Measurements from ENCODE around the gene STX1B.
A peak's percentile ranks its signal among the peaks of the same experiment; 100 is the strongest.

STX1B gene

DNA sequence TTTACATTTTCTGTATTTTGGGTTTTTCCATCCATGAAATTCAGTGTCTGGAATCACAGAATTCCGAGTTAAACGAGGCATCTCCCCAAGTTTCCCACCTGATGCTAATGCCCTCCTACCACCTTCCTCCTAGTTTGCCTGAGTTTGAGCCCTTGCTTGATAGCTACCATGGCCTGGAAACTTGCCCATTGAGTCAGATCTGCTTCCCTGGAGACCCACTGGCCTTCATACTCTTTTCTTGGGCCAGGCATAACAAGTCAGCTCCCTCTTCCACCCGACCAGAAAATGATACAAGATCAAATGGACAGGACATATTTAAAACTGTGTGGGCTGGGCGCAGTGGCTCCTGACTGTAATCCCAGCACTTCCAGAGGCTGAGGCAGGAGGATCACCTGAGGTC, 42.6 kb downstream of the STX1B start:
- no peak overlapping the region for H3K27ac ChIP-seq (ENCODE audit: low read depth, low read length)
- no peak overlapping the region for H2AFZ ChIP-seq (ENCODE audit: insufficient read depth, low read length, poor library complexity)

DNA sequence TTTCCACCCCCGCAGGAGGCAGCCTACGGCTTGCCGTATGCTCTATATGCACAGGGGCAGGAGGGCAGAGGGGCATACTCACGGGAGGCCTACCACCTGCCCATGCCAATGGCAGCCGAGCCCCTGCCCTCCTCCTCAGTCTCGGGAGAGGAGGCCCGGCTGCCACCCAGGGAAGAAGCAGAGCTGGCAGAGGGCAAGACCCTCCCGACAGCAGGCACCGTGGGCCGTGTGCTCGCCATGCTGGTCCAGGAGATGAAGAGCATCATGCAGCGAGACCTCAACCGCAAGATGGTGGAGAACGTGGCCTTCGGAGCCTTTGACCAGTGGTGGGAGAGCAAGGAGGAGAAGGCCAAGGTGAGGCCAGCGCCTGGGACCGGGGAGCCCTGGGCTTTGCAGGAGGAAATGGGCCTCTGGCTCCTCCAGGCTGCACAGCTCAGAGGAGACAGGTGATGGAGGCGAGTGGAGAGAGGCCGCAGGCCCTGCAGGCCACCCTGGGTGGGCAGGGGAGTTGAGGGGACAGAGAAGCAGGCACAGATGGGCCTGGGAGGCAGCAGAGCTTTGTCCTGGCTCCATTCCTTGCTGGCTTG, 44.3 kb downstream of the STX1B start:
- no peaks in the 10 kb centered on the region for H3K79me1 ChIP-seq (ENCODE audit: low read length)
- H3K14ac ChIP-seq (ENCODE audit: low read length) = no peak overlapping the region
- H3K36me3 ChIP-seq (ENCODE audit: control insufficient read depth in 1 of 2, insufficient read depth in 2 of 2, low read length in 2 of 2) = peaks cover 79 to 80% of the 10 kb centered on the region in 2 experiments
- no peak overlapping the region for H3K18ac ChIP-seq (ENCODE audit: low read length)
- H3K4me1 ChIP-seq (ENCODE audit: control insufficient read depth in 1 of 2, insufficient read depth in 2 of 2, low read length in 2 of 2) = no peaks in the 10 kb centered on the region
- no peak overlapping the region for H4K8ac ChIP-seq (ENCODE audit: low read depth, low read length)
- no peaks in the 10 kb centered on the region for H3K9me3 ChIP-seq (ENCODE audit: insufficient read depth, low read depth, low read length)
- H2BK120ac ChIP-seq (ENCODE audit: insufficient read depth, low read length, poor library complexity) = no peak overlapping the region
- H3K27me3 ChIP-seq (ENCODE audit: insufficient read depth, low read length) = no peaks in the 10 kb centered on the region
- H3K9ac ChIP-seq (ENCODE audit: low read length) = peak overlapping the region; percentile 55
- H3K4me2 ChIP-seq (ENCODE audit: low read length) = no peak overlapping the region
- no peak overlapping the region for H4K12ac ChIP-seq (ENCODE audit: low read depth, low read length)
- H3K79me2 ChIP-seq (ENCODE audit: control insufficient read depth, insufficient read depth, low read length, poor library complexity) = no peaks in the 10 kb centered on the region
- no peak overlapping the region for H2AK5ac ChIP-seq (ENCODE audit: low read length)
- H3K4me3 ChIP-seq (ENCODE audit: low read depth, low read length) = peak overlapping the region; percentile 8
- H3K4ac ChIP-seq (ENCODE audit: low read depth, low read length) = no peak overlapping the region
- no CpG with 5 or more reads among the region's 19 CpGs for WGBS (ENCODE audit: extremely low coverage, insufficient coverage, insufficient read length)
- no peak overlapping the region for H3K23ac ChIP-seq (ENCODE audit: low read length)
- H2BK5ac ChIP-seq (ENCODE audit: low read depth, low read length, poor library complexity) = no peak overlapping the region
- no peak for DNase-seq
- no peak overlapping the region for H2BK12ac ChIP-seq (ENCODE audit: low read length)
- H2AFZ ChIP-seq (ENCODE audit: insufficient read depth, low read length, poor library complexity) = no peak overlapping the region
- no peak overlapping the region for H3K27ac ChIP-seq (ENCODE audit: low read depth, low read length)
- no peak overlapping the region for H4K91ac ChIP-seq (ENCODE audit: low read depth, low read length)

More for the DNA sequence above, 42.6 kb downstream of the STX1B start:
- no peak overlapping the region for H3K4ac ChIP-seq (ENCODE audit: low read depth, low read length)
- no peak overlapping the region for H2BK120ac ChIP-seq (ENCODE audit: insufficient read depth, low read length, poor library complexity)
- no peak overlapping the region for H3K9ac ChIP-seq (ENCODE audit: low read length)
- no peak overlapping the region for H4K8ac ChIP-seq (ENCODE audit: low read depth, low read length)
- DNase-seq = no peak
- no peak overlapping the region for H2BK5ac ChIP-seq (ENCODE audit: low read depth, low read length, poor library complexity)
- H3K14ac ChIP-seq (ENCODE audit: low read length) = no peak overlapping the region
- no peak overlapping the region for H3K4me2 ChIP-seq (ENCODE audit: low read length)
- no peaks in the 10 kb centered on the region for H3K79me2 ChIP-seq (ENCODE audit: control insufficient read depth, insufficient read depth, low read length, poor library complexity)
- H2BK12ac ChIP-seq (ENCODE audit: low read length) = no peak overlapping the region
- H3K4me3 ChIP-seq (ENCODE audit: low read depth, low read length) = no peak overlapping the region
- WGBS (ENCODE audit: extremely low coverage, insufficient coverage, insufficient read length) = no CpG with 5 or more reads among the region's 4 CpGs
- H3K4me1 ChIP-seq (ENCODE audit: control insufficient read depth in 1 of 2, insufficient read depth in 2 of 2, low read length in 2 of 2) = no peaks in the 10 kb centered on the region
- no peak overlapping the region for H2AK5ac ChIP-seq (ENCODE audit: low read length)
- no peaks in the 10 kb centered on the region for H3K27me3 ChIP-seq (ENCODE audit: insufficient read depth, low read length)
- H4K91ac ChIP-seq (ENCODE audit: low read depth, low read length) = no peak overlapping the region
- H3K23ac ChIP-seq (ENCODE audit: low read length) = no peak overlapping the region
- no peak overlapping the region for H3K18ac ChIP-seq (ENCODE audit: low read length)
- no peaks in the 10 kb centered on the region for H3K79me1 ChIP-seq (ENCODE audit: low read length)
- H3K36me3 ChIP-seq (ENCODE audit: control insufficient read depth in 1 of 2, insufficient read depth in 2 of 2, low read length in 2 of 2) = peaks cover 76 to 83% of the 10 kb centered on the region in 2 experiments
- H3K9me3 ChIP-seq (ENCODE audit: insufficient read depth, low read depth, low read length) = no peaks in the 10 kb centered on the region
- H4K12ac ChIP-seq (ENCODE audit: low read depth, low read length) = no peak overlapping the region

DNA sequence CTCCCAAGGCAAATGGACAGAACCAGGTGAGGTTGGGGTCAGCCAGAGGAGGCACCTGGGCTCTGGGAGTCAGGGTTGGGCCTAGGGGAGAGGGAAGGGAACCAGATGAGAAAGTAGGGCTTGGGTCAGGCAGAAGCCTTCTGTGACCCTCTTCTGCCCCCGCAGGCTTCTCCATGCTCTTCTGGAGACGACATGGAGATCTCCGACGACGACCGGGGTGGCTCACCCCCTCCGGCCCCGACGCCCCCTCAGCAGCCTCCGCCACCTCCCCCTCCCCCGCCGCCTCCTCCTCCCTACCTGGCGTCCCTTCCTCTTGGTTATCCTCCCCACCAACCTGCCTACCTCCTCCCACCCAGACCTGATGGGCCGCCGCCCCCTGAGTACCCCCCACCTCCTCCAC, 45.0 kb downstream of the STX1B start:
- no peak overlapping the region for H2BK120ac ChIP-seq (ENCODE audit: insufficient read depth, low read length, poor library complexity)
- no peak overlapping the region for H2BK12ac ChIP-seq (ENCODE audit: low read length)
- H2AK5ac ChIP-seq (ENCODE audit: low read length) = no peak overlapping the region
- H3K23ac ChIP-seq (ENCODE audit: low read length) = no peak overlapping the region
- H3K14ac ChIP-seq (ENCODE audit: low read length) = no peak overlapping the region
- no peak overlapping the region for H3K4me3 ChIP-seq (ENCODE audit: low read depth, low read length)
- H3K27ac ChIP-seq (ENCODE audit: low read depth, low read length) = no peak overlapping the region
- H3K79me2 ChIP-seq (ENCODE audit: control insufficient read depth, insufficient read depth, low read length, poor library complexity) = no peaks in the 10 kb centered on the region
- H4K8ac ChIP-seq (ENCODE audit: low read depth, low read length) = no peak overlapping the region
- WGBS (ENCODE audit: extremely low coverage, insufficient coverage, insufficient read length) = no CpG with 5 or more reads among the region's 15 CpGs
- H2AFZ ChIP-seq (ENCODE audit: insufficient read depth, low read length, poor library complexity) = no peak overlapping the region
- H4K91ac ChIP-seq (ENCODE audit: low read depth, low read length) = no peak overlapping the region
- no peaks in the 10 kb centered on the region for H3K79me1 ChIP-seq (ENCODE audit: low read length)
- no peak overlapping the region for H3K9ac ChIP-seq (ENCODE audit: low read length)
- peaks cover 76 to 79% of the 10 kb centered on the region in 2 experiments for H3K36me3 ChIP-seq (ENCODE audit: control insufficient read depth in 1 of 2, insufficient read depth in 2 of 2, low read length in 2 of 2)
- no peak overlapping the region for H2BK5ac ChIP-seq (ENCODE audit: low read depth, low read length, poor library complexity)
- no peak overlapping the region for H3K4me2 ChIP-seq (ENCODE audit: low read length)
- H3K4ac ChIP-seq (ENCODE audit: low read depth, low read length) = no peak overlapping the region
- no peak overlapping the region for H4K12ac ChIP-seq (ENCODE audit: low read depth, low read length)
- no peak overlapping the region for H3K18ac ChIP-seq (ENCODE audit: low read length)
- H3K27me3 ChIP-seq (ENCODE audit: insufficient read depth, low read length) = no peaks in the 10 kb centered on the region
- H3K9me3 ChIP-seq (ENCODE audit: insufficient read depth, low read depth, low read length) = no peaks in the 10 kb centered on the region
- H3K4me1 ChIP-seq (ENCODE audit: control insufficient read depth in 1 of 2, insufficient read depth in 2 of 2, low read length in 2 of 2) = no peaks in the 10 kb centered on the region
- DNase-seq = no peak

DNA sequence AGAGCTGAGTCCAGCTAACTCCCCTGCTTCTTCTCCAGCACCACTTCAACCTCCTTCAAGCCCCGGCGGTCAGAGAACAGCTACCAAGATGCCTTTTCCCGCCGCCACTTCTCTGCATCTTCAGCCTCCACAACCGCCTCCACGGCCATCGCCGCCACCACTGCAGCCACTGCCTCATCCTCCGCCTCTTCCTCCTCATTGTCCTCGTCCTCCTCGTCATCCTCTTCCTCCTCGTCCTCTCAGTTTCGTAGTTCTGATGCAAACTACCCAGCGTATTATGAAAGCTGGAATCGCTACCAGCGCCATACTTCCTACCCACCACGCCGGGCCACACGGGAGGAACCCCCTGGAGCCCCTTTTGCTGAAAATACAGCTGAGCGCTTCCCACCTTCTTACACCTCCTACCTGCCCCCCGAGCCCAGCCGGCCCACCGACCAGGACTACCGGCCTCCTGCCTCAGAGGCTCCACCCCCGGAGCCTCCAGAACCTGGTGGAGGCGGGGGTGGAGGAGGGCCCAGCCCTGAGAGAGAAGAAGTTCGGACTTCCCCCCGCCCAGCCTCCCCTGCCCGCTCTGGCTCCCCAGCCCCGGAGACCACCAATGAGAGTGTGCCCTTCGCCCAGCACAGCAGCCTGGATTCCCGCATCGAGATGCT, 45.7 kb downstream of the STX1B start:
- H3K4me2 ChIP-seq (ENCODE audit: low read length) = no peak overlapping the region
- H4K8ac ChIP-seq (ENCODE audit: low read depth, low read length) = no peak overlapping the region
- H3K23ac ChIP-seq (ENCODE audit: low read length) = no peak overlapping the region
- no peaks in the 10 kb centered on the region for H3K27me3 ChIP-seq (ENCODE audit: insufficient read depth, low read length)
- no peak overlapping the region for H3K14ac ChIP-seq (ENCODE audit: low read length)
- H3K9ac ChIP-seq (ENCODE audit: low read length) = no peak overlapping the region
- no peaks in the 10 kb centered on the region for H3K79me2 ChIP-seq (ENCODE audit: control insufficient read depth, insufficient read depth, low read length, poor library complexity)
- H3K36me3 ChIP-seq (ENCODE audit: control insufficient read depth in 1 of 2, insufficient read depth in 2 of 2, low read length in 2 of 2) = peaks cover 76 to 82% of the 10 kb centered on the region in 2 experiments
- no peak for DNase-seq
- no peak overlapping the region for H4K91ac ChIP-seq (ENCODE audit: low read depth, low read length)
- no peak overlapping the region for H2AK5ac ChIP-seq (ENCODE audit: low read length)
- H3K9me3 ChIP-seq (ENCODE audit: insufficient read depth, low read depth, low read length) = no peaks in the 10 kb centered on the region
- H4K12ac ChIP-seq (ENCODE audit: low read depth, low read length) = no peak overlapping the region
- H3K4me3 ChIP-seq (ENCODE audit: low read depth, low read length) = no peak overlapping the region
- H2AFZ ChIP-seq (ENCODE audit: insufficient read depth, low read length, poor library complexity) = no peak overlapping the region
- no CpG with 5 or more reads among the region's 33 CpGs for WGBS (ENCODE audit: extremely low coverage, insufficient coverage, insufficient read length)
- no peak overlapping the region for H2BK120ac ChIP-seq (ENCODE audit: insufficient read depth, low read length, poor library complexity)
- no peaks in the 10 kb centered on the region for H3K79me1 ChIP-seq (ENCODE audit: low read length)
- H2BK5ac ChIP-seq (ENCODE audit: low read depth, low read length, poor library complexity) = no peak overlapping the region
- H3K4ac ChIP-seq (ENCODE audit: low read depth, low read length) = no peak overlapping the region
- H3K18ac ChIP-seq (ENCODE audit: low read length) = no peak overlapping the region
- H3K27ac ChIP-seq (ENCODE audit: low read depth, low read length) = no peak overlapping the region
- H3K4me1 ChIP-seq (ENCODE audit: control insufficient read depth in 1 of 2, insufficient read depth in 2 of 2, low read length in 2 of 2) = no peaks in the 10 kb centered on the region
- no peak overlapping the region for H2BK12ac ChIP-seq (ENCODE audit: low read length)
